HG03575 (cell line): ENCODE data around the gene PJA2.
"Not testable (repeated sequence)": the region's sequence is repeated elsewhere in the genome, so short reads cannot be mapped to it uniquely, and the experiment has no call there.

Experiments used
- ATAC-seq: cut with Tn5 transposase; IDR thresholded peaks from one replicate; pipeline ENCODE4 v1.9.1; 2021; ENCODE audit not compliant: unreplicated experiment, insufficient number of reproducible peaks, low FRiP score; ENCODE audit errors: extremely low read depth

The PJA2 gene

GRCh38 chr5:109319351-109319750, 90.4 kb downstream of the PJA2 start:
- ATAC-seq: no peak

DNA sequence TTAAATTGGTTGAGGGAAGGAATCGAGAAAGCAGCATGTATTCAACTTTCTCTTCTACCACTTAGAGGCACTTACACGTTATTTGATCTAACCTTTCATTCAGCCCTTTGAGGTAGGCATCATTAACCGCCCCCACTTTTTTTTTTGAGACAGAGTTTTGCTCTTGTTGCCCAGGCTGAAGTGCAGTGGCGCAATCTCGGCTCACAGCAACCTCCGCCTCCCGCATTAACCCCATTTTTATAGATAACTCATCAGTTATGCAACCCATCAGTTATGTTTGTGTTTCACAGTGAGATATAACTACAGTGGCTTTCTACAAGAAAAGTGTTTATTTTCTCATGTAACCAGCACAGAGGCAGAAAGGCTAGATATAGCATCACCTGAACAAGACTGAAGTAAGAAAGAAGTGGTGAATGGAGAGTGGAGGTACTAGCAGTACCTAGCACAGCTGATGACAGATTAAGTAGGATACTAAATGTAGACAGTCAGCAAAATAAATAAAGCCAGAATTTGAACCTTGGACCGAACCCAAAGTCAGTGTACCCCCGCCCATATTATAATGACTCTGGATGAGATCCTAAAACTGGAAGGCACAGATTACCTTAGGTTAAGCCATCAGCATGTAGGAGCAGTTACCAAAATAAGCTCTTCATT, 91.2 kb downstream of the PJA2 start:
- ATAC-seq: no peak

DNA sequence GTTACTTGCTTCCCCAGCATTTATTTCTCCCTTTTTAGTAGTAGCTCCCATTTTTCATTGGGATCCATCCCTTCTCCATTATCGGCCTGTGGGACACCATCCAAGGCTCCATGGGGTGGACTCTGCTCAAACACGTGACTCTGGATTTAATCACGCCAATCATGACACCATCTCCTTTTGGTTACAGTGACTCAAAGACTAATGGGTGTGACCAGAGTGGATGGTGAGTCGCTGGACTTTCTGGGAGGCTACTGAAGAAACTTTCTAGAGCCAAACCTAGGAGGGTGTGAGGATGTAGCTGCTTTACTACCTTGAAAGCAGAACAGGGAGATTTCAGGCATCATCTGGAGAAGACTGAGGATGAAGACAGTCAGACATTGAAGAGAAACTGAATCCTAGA, 93.1 kb downstream of the PJA2 start:
- ATAC-seq: no peak

GRCh38 chr5:109315245-109315644, 94.5 kb downstream of the PJA2 start:
- ATAC-seq: no peak

DNA sequence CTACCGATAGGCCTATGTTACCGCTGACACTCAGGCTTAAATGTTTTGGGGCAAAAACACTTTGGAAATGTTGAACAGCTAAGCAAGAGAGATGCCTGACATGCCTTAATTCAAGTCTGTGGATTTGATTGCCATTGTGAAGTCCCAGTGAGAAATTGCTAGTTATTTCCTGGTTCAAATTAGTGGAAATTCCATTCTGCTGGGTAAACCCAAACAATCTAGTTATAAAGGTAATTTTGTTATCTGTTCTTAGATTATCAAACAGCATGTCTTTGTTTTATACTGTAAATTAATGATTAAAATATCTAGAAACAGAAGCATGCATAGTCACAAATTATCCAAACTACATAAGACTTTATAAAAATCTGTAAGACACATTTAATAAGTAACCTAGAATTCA, 96.6 kb downstream of the PJA2 start:
- ATAC-seq: no peak

GRCh38 chr5:109312695-109313094, 97.1 kb downstream of the PJA2 start:
- ATAC-seq: no peak

DNA sequence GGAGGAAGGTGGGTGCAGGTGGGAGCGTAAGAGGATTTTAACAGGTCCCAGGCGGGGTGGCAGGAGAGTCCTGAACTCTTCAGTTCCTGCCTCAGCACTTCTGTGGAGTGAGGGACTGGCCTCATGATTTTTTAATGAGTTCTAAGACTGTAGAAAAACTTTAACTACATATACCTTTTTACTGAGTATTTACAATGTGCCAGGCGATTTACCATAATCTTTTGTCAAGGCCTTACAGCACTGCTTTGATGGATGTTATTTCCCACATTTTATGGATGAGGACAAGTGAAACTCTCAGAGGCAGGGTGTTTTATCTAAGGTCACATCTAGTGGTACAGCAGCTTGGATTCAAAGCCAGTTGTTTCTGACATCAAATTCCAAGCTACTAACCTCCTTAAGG, 99.5 kb downstream of the PJA2 start:
- ATAC-seq: no peak

- no peak for ATAC-seq
Measured at GRCh38 chr5:109309326-109310063, 100.3 kb downstream of the PJA2 start.

- no peak for ATAC-seq
Measured at GRCh38 chr5:109307951-109308350, 101.8 kb downstream of the PJA2 start.

DNA sequence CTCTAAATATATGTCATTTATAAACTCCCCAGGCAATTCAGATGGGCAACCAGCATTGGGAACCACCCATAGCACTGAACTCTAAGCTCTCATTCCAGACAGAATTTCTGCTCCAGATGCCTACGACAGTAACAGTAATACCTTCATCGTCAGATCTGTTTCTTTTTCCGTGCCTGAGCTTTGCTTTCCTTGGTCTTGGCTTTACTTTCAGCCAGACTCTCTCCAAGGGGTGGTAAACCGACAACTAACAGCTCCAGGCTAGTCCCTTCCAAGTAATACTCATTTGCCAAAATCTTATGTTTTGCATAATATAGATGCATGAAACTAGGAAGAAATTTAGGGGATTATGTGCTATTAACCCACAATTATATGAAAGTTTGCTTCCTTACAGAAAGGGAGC, 102.3 kb downstream of the PJA2 start:
- ATAC-seq: no peak

DNA sequence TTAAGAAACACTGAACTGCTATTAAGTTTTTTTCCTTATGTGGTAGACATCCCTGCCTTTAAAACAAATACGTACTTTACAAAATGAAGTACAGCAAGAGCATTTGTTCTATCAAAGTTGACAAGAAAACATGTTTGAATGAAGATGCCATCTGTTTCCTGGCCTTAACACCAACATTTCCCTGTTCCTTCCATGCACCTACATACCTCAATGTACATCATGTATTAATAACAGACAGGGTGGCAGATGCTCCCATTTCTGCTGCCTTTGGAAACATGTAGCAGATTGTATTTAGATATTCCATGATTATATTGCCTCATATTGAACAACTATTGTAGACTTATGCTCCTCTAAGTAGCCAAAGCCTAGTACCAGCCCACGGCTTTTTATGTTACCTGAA, 104.4 kb downstream of the PJA2 start:
- no peak for ATAC-seq

- ATAC-seq: no peak
Measured at GRCh38 chr5:109304309-109304708, 105.5 kb downstream of the PJA2 start.

GRCh38 chr5:109300367-109300766, 109.4 kb downstream of the PJA2 start:
- no peak for ATAC-seq

DNA sequence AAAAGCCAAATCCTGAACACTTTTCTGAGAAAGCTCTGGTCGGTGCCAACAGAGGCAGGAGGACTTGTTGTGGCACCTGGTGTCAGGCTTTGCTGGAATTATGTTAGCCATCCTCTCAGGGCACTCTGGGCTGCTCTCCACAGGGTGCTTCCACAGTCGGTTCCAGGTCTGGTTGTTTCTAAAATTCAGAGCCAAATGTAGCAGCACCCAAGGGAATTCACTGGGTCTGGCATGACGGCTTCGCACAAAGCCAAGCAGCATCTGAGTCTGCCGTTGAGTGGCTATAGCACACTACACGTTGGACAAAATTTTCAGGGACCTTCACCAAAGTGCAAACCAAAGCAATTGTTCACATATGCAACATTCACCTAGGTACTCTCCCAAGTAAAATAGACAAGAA, 110.2 kb downstream of the PJA2 start:
- no peak for ATAC-seq

- ATAC-seq: no peak
Measured at GRCh38 chr5:109298794-109299193, 111.0 kb downstream of the PJA2 start.

- ATAC-seq: no peak
Measured at GRCh38 chr5:109297900-109298299, 111.9 kb downstream of the PJA2 start.

- ATAC-seq: no peak
Measured at GRCh38 chr5:109291090-109291489, 118.7 kb downstream of the PJA2 start.

DNA sequence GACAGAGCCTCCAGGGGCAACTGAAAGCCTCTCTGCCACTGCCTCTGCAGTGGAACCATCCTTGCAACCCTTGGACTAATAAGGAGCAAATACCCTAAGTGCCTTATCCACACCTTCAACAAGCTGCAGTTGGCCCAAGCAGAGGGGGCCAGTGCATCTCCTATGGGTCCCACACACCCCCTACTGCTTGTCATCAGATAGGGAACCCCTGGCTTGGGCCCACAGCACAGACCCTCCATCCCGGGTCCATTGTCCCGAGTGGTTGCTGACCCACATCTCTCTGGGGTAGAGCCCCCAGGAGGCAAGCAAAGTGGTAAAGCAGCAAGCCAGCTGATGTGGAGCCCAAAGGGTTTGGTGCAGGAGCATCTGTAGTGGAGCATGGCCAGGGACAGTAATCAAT, 119.5 kb downstream of the PJA2 start:
- ATAC-seq: no peak

GRCh38 chr5:109286628-109287027, 123.1 kb downstream of the PJA2 start:
- not testable (repeated sequence) for ATAC-seq
